ENCODE data around the gene SDF2.

DNA sequence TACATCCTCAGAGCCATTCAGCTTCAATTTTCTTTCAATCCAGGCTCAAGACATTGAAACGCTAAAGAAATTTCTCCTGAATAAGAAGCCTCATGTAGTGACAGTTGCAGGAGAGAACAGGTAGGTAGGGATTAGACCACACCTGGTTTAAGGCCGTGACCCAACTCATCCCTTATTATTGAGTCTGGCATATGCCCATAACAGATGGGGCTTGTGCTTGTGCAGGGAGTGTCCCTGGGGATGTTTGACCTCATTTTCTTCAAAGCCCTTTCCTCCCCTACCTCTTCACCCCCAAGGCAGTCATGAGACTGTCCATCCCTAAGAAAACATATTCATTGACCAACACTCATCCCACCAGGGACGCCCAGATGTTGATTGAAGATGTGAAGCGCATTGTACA lies 24.6 kb upstream of the SDF2 start:
- TF ChIP-seq, protein P1, sequence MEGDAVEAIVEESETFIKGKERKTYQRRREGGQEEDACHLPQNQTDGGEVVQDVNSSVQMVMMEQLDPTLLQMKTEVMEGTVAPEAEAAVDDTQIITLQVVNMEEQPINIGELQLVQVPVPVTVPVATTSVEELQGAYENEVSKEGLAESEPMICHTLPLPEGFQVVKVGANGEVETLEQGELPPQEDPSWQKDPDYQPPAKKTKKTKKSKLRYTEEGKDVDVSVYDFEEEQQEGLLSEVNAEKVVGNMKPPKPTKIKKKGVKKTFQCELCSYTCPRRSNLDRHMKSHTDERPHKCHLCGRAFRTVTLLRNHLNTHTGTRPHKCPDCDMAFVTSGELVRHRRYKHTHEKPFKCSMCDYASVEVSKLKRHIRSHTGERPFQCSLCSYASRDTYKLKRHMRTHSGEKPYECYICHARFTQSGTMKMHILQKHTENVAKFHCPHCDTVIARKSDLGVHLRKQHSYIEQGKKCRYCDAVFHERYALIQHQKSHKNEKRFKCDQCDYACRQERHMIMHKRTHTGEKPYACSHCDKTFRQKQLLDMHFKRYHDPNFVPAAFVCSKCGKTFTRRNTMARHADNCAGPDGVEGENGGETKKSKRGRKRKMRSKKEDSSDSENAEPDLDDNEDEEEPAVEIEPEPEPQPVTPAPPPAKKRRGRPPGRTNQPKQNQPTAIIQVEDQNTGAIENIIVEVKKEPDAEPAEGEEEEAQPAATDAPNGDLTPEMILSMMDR (IDR thresholded peaks at IDR 0.05): no peak
- no peak for TF ChIP-seq POLR2A (IDR thresholded peaks at IDR 0.05)

Data from esophagus squamous epithelium (tissue), 4 donors.